Activated naive CD4-positive, alpha-beta T cell (primary cell): Measurements from ENCODE around the gene PTPRT.
"Not testable (repeated sequence)": the region's sequence is repeated elsewhere in the genome, so short reads cannot be mapped to it uniquely, and the experiment has no call there.

Experiments used
- DNase-seq, 4 experiments: peaks; one replicate each; lab custom pipeline; 2025; lab: John Stamatoyannopoulos, UW

Gene PTPRT

GRCh38 chr20:42910808-42911207 lies 278.9 kb downstream of the PTPRT start:
- not testable (repeated sequence) for DNase-seq

GRCh38 chr20:42907730-42908129 lies 282.0 kb downstream of the PTPRT start:
- no peak for DNase-seq

GRCh38 chr20:42906120-42906519 lies 283.6 kb downstream of the PTPRT start:
- DNase-seq: no peak

- no peak for DNase-seq
These were observed 287.2 kb downstream of the PTPRT start for GRCh38 chr20:42902509-42902908.

GRCh38 chr20:42901689-42902440 lies 287.8 kb downstream of the PTPRT start:
- DNase-seq: no peak

GRCh38 chr20:42900764-42901163 lies 288.9 kb downstream of the PTPRT start:
- not testable (repeated sequence) for DNase-seq

- no peak for DNase-seq
These were observed 294.7 kb downstream of the PTPRT start for GRCh38 chr20:42895020-42895419.

GRCh38 chr20:42894483-42894882 lies 295.2 kb downstream of the PTPRT start:
- no peak for DNase-seq

- no peak for DNase-seq
These were observed 300.2 kb downstream of the PTPRT start for GRCh38 chr20:42889517-42889916.

- DNase-seq: no peak
These were observed 302.4 kb downstream of the PTPRT start for GRCh38 chr20:42887281-42887680.

GRCh38 chr20:42886801-42887200 lies 302.9 kb downstream of the PTPRT start:
- no peak for DNase-seq

- DNase-seq: no peak
These were observed 303.7 kb downstream of the PTPRT start for GRCh38 chr20:42886046-42886445.

GRCh38 chr20:42875581-42875980 lies 314.1 kb downstream of the PTPRT start:
- DNase-seq: no peak

- no peak for DNase-seq
These were observed 316.4 kb downstream of the PTPRT start for GRCh38 chr20:42873259-42873658.

GRCh38 chr20:42864116-42864515 lies 325.6 kb downstream of the PTPRT start:
- no peak for DNase-seq

- DNase-seq: no peak
These were observed 327.3 kb downstream of the PTPRT start for GRCh38 chr20:42862446-42862845.

- DNase-seq: no peak
These were observed 332.3 kb downstream of the PTPRT start for GRCh38 chr20:42857446-42857845.

GRCh38 chr20:42855896-42856295 lies 333.8 kb downstream of the PTPRT start:
- DNase-seq: no peak

GRCh38 chr20:42852691-42853090 lies 337.0 kb downstream of the PTPRT start:
- no peak for DNase-seq

GRCh38 chr20:42846784-42847490 lies 342.8 kb downstream of the PTPRT start:
- DNase-seq: no peak

GRCh38 chr20:42844751-42845150 lies 345.0 kb downstream of the PTPRT start:
- no peak for DNase-seq

- no peak for DNase-seq
These were observed 352.2 kb downstream of the PTPRT start for GRCh38 chr20:42837456-42837855.

- no peak for DNase-seq
These were observed 353.4 kb downstream of the PTPRT start for GRCh38 chr20:42836339-42836738.

- DNase-seq: no peak
These were observed 381.8 kb downstream of the PTPRT start for GRCh38 chr20:42807876-42808275.
